ENCODE data around the gene TRPC4.
"Not testable (repeated sequence)": the region's sequence is repeated elsewhere in the genome, so short reads cannot be mapped to it uniquely, and the experiment has no call there.

Gene TRPC4

GRCh38 chr13:37816276-37816675 lies 53.3 kb downstream of the TRPC4 start:
- DNase-seq (ENCODE audit: low read depth) = no peak

GRCh38 chr13:37811441-37811840 lies 58.1 kb downstream of the TRPC4 start:
- DNase-seq (ENCODE audit: low read depth) = no peak

- DNase-seq (ENCODE audit: low read depth) = no peak
Observed at GRCh38 chr13:37806666-37807065, 62.9 kb downstream of the TRPC4 start.

GRCh38 chr13:37797631-37798030 lies 71.9 kb downstream of the TRPC4 start:
- DNase-seq (ENCODE audit: low read depth) = no peak

GRCh38 chr13:37796795-37797194 lies 72.8 kb downstream of the TRPC4 start:
- DNase-seq (ENCODE audit: low read depth) = not testable (repeated sequence)

- DNase-seq (ENCODE audit: low read depth) = no peak
Observed at GRCh38 chr13:37795326-37795725, 74.2 kb downstream of the TRPC4 start.

- peak; percentile 31 for DNase-seq (ENCODE audit: low read depth)
Observed at GRCh38 chr13:37791699-37792098, 77.9 kb downstream of the TRPC4 start.

- no peak for DNase-seq (ENCODE audit: low read depth)
Observed at GRCh38 chr13:37788346-37788745, 81.2 kb downstream of the TRPC4 start.

- DNase-seq (ENCODE audit: low read depth) = no peak
Observed at GRCh38 chr13:37777676-37778075, 91.9 kb downstream of the TRPC4 start.

- DNase-seq (ENCODE audit: low read depth) = peak; percentile 56
Observed at GRCh38 chr13:37775871-37776270, 93.7 kb downstream of the TRPC4 start.

GRCh38 chr13:37772644-37773043 lies 96.9 kb downstream of the TRPC4 start:
- DNase-seq (ENCODE audit: low read depth) = no peak

GRCh38 chr13:37769545-37769944 lies 100.0 kb downstream of the TRPC4 start:
- no peak for DNase-seq (ENCODE audit: low read depth)

- peak; percentile 33 for DNase-seq (ENCODE audit: low read depth)
Observed at GRCh38 chr13:37769078-37769477, 100.5 kb downstream of the TRPC4 start.

- DNase-seq (ENCODE audit: low read depth) = peak; percentile 22
Observed at GRCh38 chr13:37766502-37766901, 103.1 kb downstream of the TRPC4 start.

- no peak for DNase-seq (ENCODE audit: low read depth)
Observed at GRCh38 chr13:37755349-37755748, 114.2 kb downstream of the TRPC4 start.

GRCh38 chr13:37753776-37754175 lies 115.8 kb downstream of the TRPC4 start:
- no peak for DNase-seq (ENCODE audit: low read depth)

- DNase-seq (ENCODE audit: low read depth) = no peak
Observed at GRCh38 chr13:37752146-37752545, 117.4 kb downstream of the TRPC4 start.

GRCh38 chr13:37751025-37751424 lies 118.5 kb downstream of the TRPC4 start:
- DNase-seq (ENCODE audit: low read depth) = no peak

GRCh38 chr13:37748913-37749312 lies 120.7 kb downstream of the TRPC4 start:
- DNase-seq (ENCODE audit: low read depth) = no peak

- peak; percentile 85 for DNase-seq (ENCODE audit: low read depth)
Observed at GRCh38 chr13:37747071-37747612, 122.4 kb downstream of the TRPC4 start.

GRCh38 chr13:37741536-37741935 lies 128.0 kb downstream of the TRPC4 start:
- DNase-seq (ENCODE audit: low read depth) = no peak

GRCh38 chr13:37736045-37736444 lies 133.5 kb downstream of the TRPC4 start:
- no peak for DNase-seq (ENCODE audit: low read depth)

- no peak for DNase-seq (ENCODE audit: low read depth)
Observed at GRCh38 chr13:37735293-37735692, 134.3 kb downstream of the TRPC4 start.

GRCh38 chr13:37729876-37730275 lies 139.7 kb downstream of the TRPC4 start:
- DNase-seq (ENCODE audit: low read depth) = no peak

Measured in ELR (cell line).